GM19452 (cell line): ENCODE results near the gene CST9.

ENCODE experiments used
- ATAC-seq: cut with Tn5 transposase; IDR thresholded peaks from one replicate; pipeline ENCODE4 v1.9.1; 2021; ENCODE audit not compliant: unreplicated experiment

The CST9 gene

GRCh38 chr20:23554401-23554800, 51.3 kb downstream of the CST9 start:
- no peak for ATAC-seq
